Endothelial cell of umbilical vein (primary cell): ENCODE results near the gene ATRNL1.

Experiments
- CTCF ChIP-seq, 2 donors: IDR thresholded peaks; 1 replicate in 1 of 2; 2 replicates in 1 of 2; pipeline ENCODE4 v1.5.1; 2011; ENCODE audit warnings: low read length in 2 of 2, mild to moderate bottlenecking in 2 of 2, moderate library complexity in 2 of 2, control low read depth in 1 of 2, inconsistent platforms in 1 of 2, low read depth in 1 of 2; ENCODE audit not compliant: insufficient read depth in 1 of 2; ENCODE audit errors: extremely low read depth in 1 of 2
- EZH2 ChIP-seq: IDR thresholded peaks from 2 replicates; pipeline ENCODE4 v1.6.1; 2012; ENCODE audit warnings: borderline replicate concordance, low read depth, mild to moderate bottlenecking, moderate library complexity, low read length, inconsistent platforms; ENCODE audit not compliant: severe bottlenecking
- JUN ChIP-seq: IDR thresholded peaks from 2 replicates; pipeline ENCODE4 v1.6.1; 2011; ENCODE audit warnings: borderline replicate concordance, low read depth; ENCODE audit not compliant: insufficient read length, insufficient read depth
- MYC ChIP-seq: IDR thresholded peaks from one replicate; pipeline ENCODE4 v1.6.1; 2011; ENCODE audit warnings: mild to moderate bottlenecking, low read depth, low read length
- POLR2A ChIP-seq: IDR thresholded peaks from 2 replicates; pipeline ENCODE4 v1.6.1; 2012; ENCODE audit warnings: low read depth, mild to moderate bottlenecking, control low read depth, low read length
- POLR2AphosphoS5 ChIP-seq: IDR thresholded peaks from 2 replicates; pipeline ENCODE4 v1.6.1; 2012; ENCODE audit warnings: low read depth, mild to moderate bottlenecking, control low read depth, low read length, moderate library complexity; ENCODE audit not compliant: insufficient read depth
- TF ChIP-seq, protein P1 (sequence below): IDR thresholded peaks from 2 replicates; pipeline ENCODE4 v1.6.1; 2011; ENCODE audit not compliant: insufficient read depth, insufficient read length

DNA sequence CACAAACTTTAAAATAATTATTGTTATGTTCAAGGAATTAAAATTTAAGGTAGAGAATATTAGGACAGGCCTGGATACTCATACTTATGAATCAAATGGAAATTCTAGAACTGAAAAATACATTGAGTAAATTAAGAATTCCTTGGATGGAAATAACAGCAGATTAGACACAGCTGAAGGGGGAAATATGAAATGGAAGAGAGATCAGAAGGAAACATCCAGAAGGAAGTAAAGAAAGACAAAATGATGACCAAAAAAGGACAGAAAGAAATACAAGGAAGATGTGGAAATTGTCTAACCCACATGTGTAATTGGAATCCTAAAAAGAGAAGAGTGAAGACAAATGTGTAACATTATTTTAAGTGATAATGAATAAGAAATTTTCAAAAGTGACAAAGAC is 128.9 kb downstream of the ATRNL1 start:
- TF ChIP-seq POLR2A (no peak), CTCF (IDR thresholded peaks at IDR 0.05; ENCODE audit: extremely low read depth in 1 of 2, insufficient read depth in 1 of 2, low read depth in 1 of 2, low read length in 2 of 2) (no peak), MYC (no peak), POLR2AphosphoS5 (no peak), EZH2 (no peak), JUN (no peak)
- TF ChIP-seq, protein P1, sequence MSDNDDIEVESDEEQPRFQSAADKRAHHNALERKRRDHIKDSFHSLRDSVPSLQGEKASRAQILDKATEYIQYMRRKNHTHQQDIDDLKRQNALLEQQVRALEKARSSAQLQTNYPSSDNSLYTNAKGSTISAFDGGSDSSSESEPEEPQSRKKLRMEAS, result no peak
